Dendritic cell treated with granulocyte-macrophage colony-stimulating factor and Interleukin-4, amounts not matched to agents 40 ng/mL and 50 ng/mL, for 4 days (primary cell): ENCODE results near the gene ADCY2.
"Not testable (repeated sequence)": the region's sequence is repeated elsewhere in the genome, so short reads cannot be mapped to it uniquely, and the experiment has no call there.

Experiments used
- H3K27ac Mint-ChIP-seq: one replicate; pipeline ENCODE4 v1.8.0; 2022; ENCODE audit warnings: mild to moderate bottlenecking, mixed read lengths
- H3K27me3 Mint-ChIP-seq: one replicate; pipeline ENCODE4 v1.8.0; 2022; ENCODE audit warnings: mild to moderate bottlenecking, mixed read lengths
- H3K36me3 Mint-ChIP-seq: one replicate; pipeline ENCODE4 v1.8.0; 2022; ENCODE audit warnings: low read depth, mixed read lengths
- H3K4me1 Mint-ChIP-seq: one replicate; pipeline ENCODE4 v1.8.0; 2022; ENCODE audit warnings: low read depth, mixed read lengths
- H3K4me3 Mint-ChIP-seq: one replicate; pipeline ENCODE4 v1.8.0; 2022; ENCODE audit warnings: mild to moderate bottlenecking, moderate library complexity, mixed read lengths
- H3K9me3 Mint-ChIP-seq: one replicate; pipeline ENCODE4 v1.8.0; 2022; ENCODE audit warnings: mixed read lengths
- intact Hi-C: fragments of 100-400 bp; cut with micrococcal nuclease; formaldehyde crosslinking; loops from one replicate; pipeline ENCODE4 v1.15.0; 2022

ADCY2 gene

DNA sequence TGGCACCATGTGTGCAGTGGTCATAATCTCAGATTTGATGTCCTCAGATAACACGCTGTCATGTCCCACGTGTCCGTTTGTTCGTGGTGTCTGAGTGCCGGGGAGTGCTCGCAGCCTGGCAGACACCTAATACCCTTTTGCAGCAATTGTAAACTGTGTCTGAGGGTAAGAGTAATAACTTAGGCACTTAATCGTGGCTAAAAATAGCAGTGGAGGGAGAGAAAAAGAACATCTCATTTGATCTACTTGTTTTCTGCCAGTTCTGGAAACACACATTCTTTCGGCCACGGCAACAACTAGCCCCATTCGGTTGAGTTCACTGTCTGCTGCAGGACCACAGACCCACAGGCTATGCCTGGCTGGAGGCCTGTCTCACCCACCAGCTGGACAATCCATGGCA lies 16.5 kb downstream of the ADCY2 start:
- no peak overlapping the region for H3K27ac Mint-ChIP-seq
- H3K36me3 Mint-ChIP-seq: no peaks in the 10 kb centered on the region
- intact Hi-C loops: no loop called here
- no peaks in the 10 kb centered on the region for H3K27me3 Mint-ChIP-seq
- H3K4me3 Mint-ChIP-seq: no peak overlapping the region
- H3K4me1 Mint-ChIP-seq: no peaks in the 10 kb centered on the region
- peaks cover 3% of the 10 kb centered on the region for H3K9me3 Mint-ChIP-seq

DNA sequence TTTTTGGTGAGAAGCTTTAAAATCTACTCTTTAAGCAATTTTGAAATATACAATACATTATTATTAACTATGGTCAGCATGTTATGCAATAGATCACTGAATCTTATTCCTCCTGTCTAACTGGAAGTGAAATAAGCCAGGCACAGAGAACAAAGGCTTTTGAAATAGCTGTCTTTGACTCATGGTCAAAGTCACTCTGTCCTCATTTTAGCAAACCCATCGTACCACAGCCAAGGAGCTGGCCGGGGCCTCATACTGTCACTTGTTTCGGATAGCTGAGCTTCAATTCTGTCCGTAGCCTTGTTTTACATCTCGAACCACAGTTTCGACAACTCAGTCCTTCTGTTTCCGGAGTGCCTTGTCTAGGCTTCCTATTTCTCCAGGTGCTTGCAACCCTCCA lies 19.2 kb downstream of the ADCY2 start:
- no peaks in the 10 kb centered on the region for H3K36me3 Mint-ChIP-seq
- intact Hi-C loops: no loop called here
- H3K27ac Mint-ChIP-seq: no peak overlapping the region
- H3K4me1 Mint-ChIP-seq: no peaks in the 10 kb centered on the region
- no peak overlapping the region for H3K4me3 Mint-ChIP-seq
- peaks cover 6% of the 10 kb centered on the region for H3K27me3 Mint-ChIP-seq
- H3K9me3 Mint-ChIP-seq: no peaks in the 10 kb centered on the region

DNA sequence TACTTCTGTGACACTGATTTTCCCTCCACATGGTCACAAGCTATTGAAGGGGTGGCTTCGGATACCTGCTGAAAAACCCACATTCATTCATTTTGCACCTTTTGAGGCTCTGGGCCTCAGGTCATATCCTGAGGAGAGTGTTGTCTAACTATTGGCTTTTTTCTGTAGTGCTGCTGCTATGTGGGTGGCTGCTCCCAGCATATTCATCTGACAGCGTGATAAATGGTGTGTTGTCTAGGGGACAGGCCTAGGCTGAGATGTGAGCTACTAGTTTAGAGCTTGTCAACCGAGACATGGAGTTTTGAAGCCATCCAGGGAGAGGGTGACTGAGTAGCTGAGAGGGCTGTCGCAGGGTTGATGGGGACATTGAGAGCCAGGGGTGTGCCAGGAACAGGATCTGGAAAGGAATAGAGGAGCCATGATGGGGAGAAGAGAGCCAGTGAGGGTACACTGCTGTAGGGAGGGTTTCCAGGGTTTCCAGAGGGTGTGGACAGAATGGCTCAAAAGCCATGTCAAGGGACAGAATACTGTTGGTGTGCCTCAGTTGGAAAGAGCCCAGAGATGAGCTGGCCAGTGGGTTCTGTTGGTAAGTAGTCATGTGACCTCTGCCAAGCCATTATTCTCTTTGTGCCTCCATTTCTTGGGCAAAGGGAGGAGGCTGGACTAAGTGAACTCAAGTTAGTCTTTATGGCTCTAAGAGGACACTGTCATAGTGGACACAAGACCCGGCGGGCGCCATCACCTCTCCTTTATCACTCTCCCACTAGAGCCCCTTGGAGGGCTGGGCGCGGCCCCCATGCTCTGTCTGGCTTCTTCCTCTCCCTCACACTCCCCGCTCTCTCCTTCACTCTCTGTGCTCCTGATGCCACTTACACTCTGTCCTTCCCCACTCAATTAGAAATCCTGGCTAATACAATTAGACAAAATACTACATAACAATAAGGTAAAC lies 19.9 kb downstream of the ADCY2 start:
- Mint-ChIP-seq H3K9me3 (no peaks in the 10 kb centered on the region), H3K27me3 (peaks cover 12% of the 10 kb centered on the region), H3K36me3 (no peaks in the 10 kb centered on the region), H3K4me3 (no peak overlapping the region), H3K4me1 (no peaks in the 10 kb centered on the region), H3K27ac (no peak overlapping the region)
- intact Hi-C loops: no loop called here

DNA sequence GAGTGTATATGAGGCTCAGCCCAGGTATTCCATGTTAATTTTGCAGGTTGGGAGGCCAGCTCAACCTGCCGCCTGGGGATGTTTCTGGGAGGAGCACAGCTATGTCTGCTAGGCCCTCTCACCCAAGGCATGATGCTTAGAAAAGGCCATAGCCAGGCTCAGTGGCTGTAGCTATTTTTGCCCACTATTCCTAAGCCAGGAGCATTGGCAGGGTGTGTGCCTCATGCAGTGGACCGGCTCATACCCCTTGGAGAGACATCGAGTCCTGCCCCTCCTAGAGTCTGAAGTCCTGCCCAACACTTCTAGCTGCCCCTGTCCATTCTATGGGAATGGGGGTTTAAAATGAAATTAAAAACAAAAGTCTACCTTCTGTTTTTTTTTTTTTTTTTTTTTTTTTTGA lies 22.3 kb downstream of the ADCY2 start:
- no peak overlapping the region for H3K4me3 Mint-ChIP-seq
- peaks cover 13% of the 10 kb centered on the region for H3K27me3 Mint-ChIP-seq
- H3K9me3 Mint-ChIP-seq: no peaks in the 10 kb centered on the region
- no peaks in the 10 kb centered on the region for H3K36me3 Mint-ChIP-seq
- H3K27ac Mint-ChIP-seq: no peak overlapping the region
- intact Hi-C loops: no loop called here
- no peaks in the 10 kb centered on the region for H3K4me1 Mint-ChIP-seq

DNA sequence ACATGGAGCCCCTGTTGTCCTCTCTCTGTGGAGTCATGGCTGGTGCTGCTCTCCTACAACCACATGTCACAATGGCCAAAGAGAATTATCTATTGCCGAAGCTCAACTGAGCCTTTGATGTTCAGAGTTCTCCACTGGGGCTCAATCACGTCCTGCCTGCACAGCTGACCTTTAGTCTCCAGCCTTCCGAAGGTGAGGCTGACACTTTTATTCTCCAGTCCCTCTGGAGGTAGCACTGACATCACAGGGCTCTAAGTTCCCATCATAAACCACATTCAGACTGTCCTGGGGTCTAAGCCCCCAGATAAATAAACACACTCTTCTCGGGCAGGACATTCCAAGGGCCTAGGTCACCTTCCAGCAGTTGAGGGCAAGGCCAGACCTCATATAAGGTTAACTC lies 23.4 kb downstream of the ADCY2 start:
- H3K27ac Mint-ChIP-seq: no peak overlapping the region
- no peak overlapping the region for H3K4me3 Mint-ChIP-seq
- intact Hi-C loops: no loop called here
- H3K9me3 Mint-ChIP-seq: no peaks in the 10 kb centered on the region
- peaks cover 13% of the 10 kb centered on the region for H3K27me3 Mint-ChIP-seq
- no peaks in the 10 kb centered on the region for H3K36me3 Mint-ChIP-seq
- H3K4me1 Mint-ChIP-seq: no peaks in the 10 kb centered on the region

DNA sequence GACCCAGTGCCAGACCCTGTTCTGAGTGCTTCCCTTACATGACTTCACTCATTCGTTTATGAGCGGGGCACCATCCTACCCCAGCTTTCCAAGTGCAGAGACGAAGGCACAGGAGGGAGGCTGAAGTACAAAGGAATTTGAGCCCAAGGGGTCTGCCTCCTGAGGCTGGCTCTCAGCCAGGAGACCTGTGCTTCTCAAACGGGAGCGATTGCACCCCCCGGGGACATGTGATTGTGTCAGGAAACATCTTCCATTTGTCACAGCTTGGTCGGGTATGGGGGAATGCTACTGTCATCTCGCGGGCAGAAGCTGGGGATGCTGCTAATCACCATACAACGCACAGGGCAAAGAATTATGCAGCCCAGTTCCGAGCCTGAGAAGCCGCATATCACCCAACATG lies 23.9 kb downstream of the ADCY2 start:
- no peak overlapping the region for H3K4me3 Mint-ChIP-seq
- no peaks in the 10 kb centered on the region for H3K36me3 Mint-ChIP-seq
- H3K9me3 Mint-ChIP-seq: no peaks in the 10 kb centered on the region
- intact Hi-C loops: no loop called here
- H3K27me3 Mint-ChIP-seq: peaks cover 13% of the 10 kb centered on the region
- H3K4me1 Mint-ChIP-seq: no peaks in the 10 kb centered on the region
- H3K27ac Mint-ChIP-seq: no peak overlapping the region

DNA sequence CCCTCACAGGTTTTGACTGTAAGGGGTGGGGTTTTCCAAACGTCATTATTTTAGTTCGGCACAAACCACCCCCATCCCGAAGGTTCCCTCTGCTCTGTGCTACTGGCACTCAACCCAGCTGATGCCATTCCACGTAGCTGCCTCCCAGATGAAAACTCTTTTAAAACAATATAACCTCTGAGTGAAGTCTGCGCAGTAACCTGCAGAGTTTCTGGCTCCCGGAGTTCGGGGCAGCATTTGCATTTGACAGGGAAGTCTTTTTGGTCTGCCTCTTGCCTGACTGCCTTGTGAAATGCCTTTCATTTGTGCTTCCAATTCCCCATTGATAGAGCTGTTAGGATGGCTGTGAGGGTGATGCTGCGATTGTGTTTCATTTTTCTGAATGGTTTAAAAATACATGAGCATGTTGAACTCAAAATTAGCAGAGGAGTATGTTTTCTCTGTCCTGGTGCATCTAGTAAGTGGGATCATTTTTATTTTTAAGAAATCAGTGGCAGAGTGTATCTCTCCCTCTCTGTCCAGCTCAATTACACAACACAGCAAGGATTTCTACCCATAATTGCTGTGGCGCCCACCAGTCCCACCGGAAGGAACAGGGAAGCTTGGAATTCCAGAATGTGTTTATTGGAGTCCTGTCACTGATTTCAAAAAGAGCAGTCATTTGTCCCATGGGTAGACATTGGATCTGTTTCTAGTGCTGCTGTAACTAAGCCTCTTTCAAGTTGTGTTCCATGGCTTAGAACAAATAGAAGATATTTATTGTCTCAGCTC lies 24.8 kb downstream of the ADCY2 start:
- intact Hi-C loops: no loop called here
- H3K27ac Mint-ChIP-seq: no peak overlapping the region
- H3K4me3 Mint-ChIP-seq: no peak overlapping the region
- H3K36me3 Mint-ChIP-seq: no peaks in the 10 kb centered on the region
- H3K27me3 Mint-ChIP-seq: peaks cover 13% of the 10 kb centered on the region
- no peaks in the 10 kb centered on the region for H3K9me3 Mint-ChIP-seq
- H3K4me1 Mint-ChIP-seq: no peaks in the 10 kb centered on the region

DNA sequence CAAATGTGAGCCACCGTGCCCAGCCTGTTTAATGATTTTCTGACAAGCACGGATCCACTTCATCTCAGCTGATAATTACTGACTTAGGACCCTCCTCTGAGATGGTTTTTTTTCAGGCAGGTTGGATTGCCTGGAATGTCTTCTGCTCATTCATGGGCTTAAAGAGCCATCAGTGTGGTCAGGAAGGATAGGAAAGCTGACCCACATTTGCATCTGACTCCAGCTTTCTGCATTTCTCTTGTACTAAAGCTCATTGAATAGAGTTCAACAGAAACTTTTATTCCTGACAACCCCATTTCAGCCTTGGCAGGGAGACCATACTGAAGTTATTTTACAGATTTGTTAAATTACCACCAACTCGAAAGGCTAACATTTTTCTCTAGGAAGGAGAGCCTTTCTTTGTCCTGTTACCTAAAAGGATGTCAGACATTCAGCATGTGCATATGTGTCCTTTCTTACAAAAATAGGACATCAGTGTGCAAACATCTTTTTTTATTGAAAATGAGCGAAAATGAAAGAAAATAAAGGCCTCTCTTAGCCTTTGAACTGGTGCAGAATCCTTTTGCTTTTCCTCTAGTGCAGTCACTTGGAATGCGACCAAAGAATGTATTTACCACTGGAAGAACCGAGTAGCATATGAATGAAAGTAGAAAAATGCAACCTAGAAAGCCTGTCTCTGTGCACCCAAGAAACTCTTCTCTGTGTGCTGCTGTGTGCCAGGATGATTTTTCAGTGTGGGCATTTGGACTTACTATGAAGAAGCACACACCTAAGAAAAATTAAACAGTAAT lies 26.6 kb downstream of the ADCY2 start:
- no peak overlapping the region for H3K27ac Mint-ChIP-seq
- peaks cover 13% of the 10 kb centered on the region for H3K27me3 Mint-ChIP-seq
- no peaks in the 10 kb centered on the region for H3K4me1 Mint-ChIP-seq
- H3K36me3 Mint-ChIP-seq: no peaks in the 10 kb centered on the region
- intact Hi-C loops: no loop called here
- no peak overlapping the region for H3K4me3 Mint-ChIP-seq
- H3K9me3 Mint-ChIP-seq: no peaks in the 10 kb centered on the region

DNA sequence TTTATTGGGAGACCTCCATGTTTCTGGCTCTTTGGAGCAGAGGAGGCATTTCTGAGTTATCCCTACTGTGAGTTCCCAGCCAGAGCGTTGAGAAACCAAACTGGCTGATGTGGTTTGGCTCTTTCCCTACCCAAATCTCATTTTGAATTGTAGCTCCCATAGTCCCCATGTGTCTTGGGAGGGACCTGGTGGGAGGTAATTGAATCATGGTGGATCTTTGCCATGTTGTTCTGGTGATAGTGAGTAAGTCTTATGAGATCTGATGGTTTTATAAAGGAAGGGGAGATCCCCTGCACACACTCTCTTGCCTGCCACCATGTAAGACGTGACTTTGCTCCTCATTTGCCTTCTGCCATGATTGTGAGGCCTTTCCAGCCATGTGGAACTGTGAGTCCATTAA lies 27.3 kb downstream of the ADCY2 start:
- H3K4me3 Mint-ChIP-seq, H3K9me3 Mint-ChIP-seq, H3K36me3 Mint-ChIP-seq, H3K4me1 Mint-ChIP-seq, H3K27ac Mint-ChIP-seq, intact Hi-C loops: not testable (repeated sequence)
- peaks cover 13% of the 10 kb centered on the region for H3K27me3 Mint-ChIP-seq

DNA sequence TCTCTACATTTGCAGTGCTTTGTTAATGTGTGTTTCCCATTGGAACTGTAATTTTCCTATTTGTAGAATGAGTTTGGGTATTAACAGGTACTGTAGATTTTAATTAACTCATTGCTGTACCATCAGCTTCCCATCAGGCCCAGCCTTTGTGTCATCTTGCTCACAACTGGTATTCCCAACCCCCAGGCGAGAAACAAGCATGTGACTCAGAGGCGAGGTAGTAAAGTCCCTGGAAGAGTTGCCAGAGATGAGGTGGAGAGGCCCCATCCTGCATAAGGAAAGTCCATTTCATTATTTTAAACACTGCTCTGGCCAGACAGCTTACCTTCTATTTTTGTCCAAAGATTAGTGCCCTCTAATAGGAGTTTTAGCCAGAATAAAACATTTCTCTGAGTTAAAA lies 29.9 kb downstream of the ADCY2 start:
- no peak overlapping the region for H3K4me3 Mint-ChIP-seq
- H3K27me3 Mint-ChIP-seq: peaks cover 1% of the 10 kb centered on the region
- H3K4me1 Mint-ChIP-seq: no peaks in the 10 kb centered on the region
- intact Hi-C loops: no loop called here
- no peak overlapping the region for H3K27ac Mint-ChIP-seq
- no peaks in the 10 kb centered on the region for H3K9me3 Mint-ChIP-seq
- H3K36me3 Mint-ChIP-seq: no peaks in the 10 kb centered on the region

DNA sequence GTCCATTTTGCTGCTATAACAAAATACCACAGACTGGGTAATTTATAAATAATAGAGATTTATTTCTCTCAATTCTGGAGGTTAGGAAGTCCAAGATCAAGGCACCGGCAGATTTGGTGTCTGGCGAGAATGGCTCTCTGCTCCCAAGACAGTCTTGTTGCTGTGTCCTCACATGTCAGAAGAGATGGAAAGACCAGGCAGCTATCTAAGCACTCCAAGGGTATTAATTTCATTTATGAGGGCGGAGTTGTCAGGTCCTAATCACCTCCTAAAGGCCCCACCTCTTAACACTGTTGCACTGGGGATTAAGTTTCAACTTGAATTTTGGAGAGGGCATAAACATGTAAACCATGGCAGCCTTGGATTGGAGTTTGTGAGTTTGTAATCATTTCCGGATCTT lies 30.3 kb downstream of the ADCY2 start:
- H3K9me3 Mint-ChIP-seq: no peaks in the 10 kb centered on the region
- H3K4me1 Mint-ChIP-seq: no peaks in the 10 kb centered on the region
- H3K27me3 Mint-ChIP-seq: no peaks in the 10 kb centered on the region
- no peak overlapping the region for H3K4me3 Mint-ChIP-seq
- no peak overlapping the region for H3K27ac Mint-ChIP-seq
- intact Hi-C loops: no loop called here
- H3K36me3 Mint-ChIP-seq: no peaks in the 10 kb centered on the region

DNA sequence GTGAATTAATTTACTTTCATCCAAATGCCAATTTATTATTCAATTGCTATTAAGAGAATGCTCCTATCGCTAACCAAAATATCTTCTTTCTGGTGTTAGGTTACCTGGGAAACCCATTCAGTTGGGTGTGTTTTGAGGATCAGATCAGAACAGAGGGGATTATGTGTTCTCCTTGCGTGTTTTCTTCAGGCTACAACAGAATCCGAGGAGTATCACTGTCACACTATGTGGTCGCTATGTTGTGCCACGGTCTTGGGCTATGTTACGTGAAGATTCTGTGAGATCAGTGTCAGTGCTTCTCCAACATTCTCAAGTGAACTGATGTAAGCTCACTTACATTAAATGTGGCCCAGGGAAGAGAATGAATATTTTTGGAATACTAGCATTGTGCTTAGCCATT lies 39.0 kb downstream of the ADCY2 start:
- no peak overlapping the region for H3K4me3 Mint-ChIP-seq

DNA sequence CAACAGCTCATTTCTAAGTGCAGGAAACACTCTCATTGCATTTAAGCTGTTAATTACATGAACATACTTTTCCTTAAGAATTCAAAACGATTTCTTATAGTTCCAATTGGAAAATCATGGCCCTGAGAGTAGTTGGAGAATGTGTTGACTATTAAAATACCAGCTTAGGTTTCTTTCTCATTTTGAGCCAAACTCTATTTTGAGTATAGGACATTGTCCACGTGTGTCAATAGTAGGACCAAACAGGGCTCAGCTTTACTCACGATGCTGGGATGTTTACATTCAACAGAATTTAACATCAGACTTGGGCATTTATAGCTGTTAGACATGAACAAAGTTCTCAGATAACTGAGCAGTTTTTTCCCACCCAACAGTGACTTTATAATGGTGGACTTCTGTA lies 39.6 kb downstream of the ADCY2 start:
- Mint-ChIP-seq H3K27ac (no peak overlapping the region), H3K4me1 (no peaks in the 10 kb centered on the region), H3K27me3 (no peaks in the 10 kb centered on the region), H3K36me3 (no peaks in the 10 kb centered on the region), H3K4me3 (no peak overlapping the region), H3K9me3 (peaks cover 6% of the 10 kb centered on the region)
- intact Hi-C loops: no loop called here

More for the DNA sequence above, 39.0 kb downstream of the ADCY2 start:
- Mint-ChIP-seq H3K27ac (no peak overlapping the region), H3K36me3 (no peaks in the 10 kb centered on the region), H3K4me1 (no peaks in the 10 kb centered on the region), H3K27me3 (no peaks in the 10 kb centered on the region), H3K9me3 (peaks cover 6% of the 10 kb centered on the region)
- intact Hi-C loops: no loop called here

DNA sequence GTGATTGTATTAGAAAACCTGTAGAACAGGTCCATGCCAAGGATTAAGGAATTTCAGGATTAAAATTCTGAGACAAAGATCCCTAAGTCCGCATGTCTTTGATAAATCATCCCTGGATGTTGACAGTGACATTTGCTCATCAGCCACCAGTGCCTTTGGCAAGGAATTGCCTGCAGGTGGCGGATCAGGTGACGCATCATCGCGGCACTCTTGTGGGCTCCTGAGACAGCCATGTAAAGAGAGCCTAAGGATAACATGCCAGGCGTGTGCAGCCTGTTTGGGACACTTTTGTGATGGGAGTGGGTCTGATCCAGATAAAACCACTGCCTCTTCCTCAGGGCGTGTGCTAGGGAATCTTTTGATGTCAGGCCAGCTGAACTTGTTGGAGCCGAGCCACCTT lies 40.6 kb downstream of the ADCY2 start:
- Mint-ChIP-seq H3K4me3 (no peak overlapping the region), H3K36me3 (no peaks in the 10 kb centered on the region), H3K27ac (no peak overlapping the region), H3K27me3 (no peaks in the 10 kb centered on the region), H3K9me3 (peaks cover 6% of the 10 kb centered on the region), H3K4me1 (no peaks in the 10 kb centered on the region)
- intact Hi-C loops: no loop called here
